T-helper 2 cell treated with Interferon-gamma antibody and Interleukin-4, amounts not matched to agents 5 μg/mL and 100 μg/mL, for 36 hours (primary cell): ENCODE data around the gene PHC3.

Experiments
- DNase-seq: peaks from one replicate; pipeline ENCODE4 v3.0.0; 2021; ENCODE audit warnings: low spot score
- H3K27ac Mint-ChIP-seq: one replicate; pipeline ENCODE4 v1.8.0; 2021; ENCODE audit warnings: mild to moderate bottlenecking, mixed read lengths
- H3K27me3 Mint-ChIP-seq: one replicate; pipeline ENCODE4 v1.8.0; 2021; ENCODE audit warnings: low read depth, mixed read lengths
- H3K36me3 Mint-ChIP-seq: one replicate; pipeline ENCODE4 v1.8.0; 2021; ENCODE audit warnings: low read depth, mixed read lengths
- H3K4me1 Mint-ChIP-seq: one replicate; pipeline ENCODE4 v1.8.0; 2021; ENCODE audit warnings: low read depth, mixed read lengths
- H3K4me3 Mint-ChIP-seq: one replicate; pipeline ENCODE4 v1.8.0; 2022; ENCODE audit warnings: mild to moderate bottlenecking, moderate library complexity, mixed read lengths
- H3K9me3 Mint-ChIP-seq: one replicate; pipeline ENCODE4 v1.8.0; 2021; ENCODE audit warnings: mixed read lengths

PHC3 gene

DNA sequence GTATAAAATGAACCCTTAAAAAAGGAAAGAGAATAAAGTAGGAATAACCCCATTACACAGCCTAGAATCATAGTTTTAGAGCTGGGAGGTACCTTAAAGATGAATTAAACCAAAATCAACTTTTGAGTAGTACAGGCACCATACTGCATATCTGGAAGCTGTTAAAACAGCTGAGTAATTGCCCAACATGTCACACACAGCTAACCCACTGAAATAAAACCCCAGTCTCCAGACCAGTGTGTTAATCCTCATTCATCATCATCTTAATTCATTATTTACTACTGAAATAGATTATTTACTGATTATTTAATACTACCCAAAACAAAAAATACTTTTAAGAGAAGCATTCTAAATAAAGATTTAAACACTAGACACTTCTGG lies 90.9 kb downstream of the PHC3 start:
- no peaks in the 10 kb centered on the region for H3K9me3 Mint-ChIP-seq
- H3K27me3 Mint-ChIP-seq, result no peaks in the 10 kb centered on the region
- peaks cover 8% of the 10 kb centered on the region for H3K4me1 Mint-ChIP-seq
- no peak overlapping the region for H3K4me3 Mint-ChIP-seq
- H3K36me3 Mint-ChIP-seq, result peaks cover 50% of the 10 kb centered on the region
- H3K27ac Mint-ChIP-seq, result no peak overlapping the region
- no peak for DNase-seq

DNA sequence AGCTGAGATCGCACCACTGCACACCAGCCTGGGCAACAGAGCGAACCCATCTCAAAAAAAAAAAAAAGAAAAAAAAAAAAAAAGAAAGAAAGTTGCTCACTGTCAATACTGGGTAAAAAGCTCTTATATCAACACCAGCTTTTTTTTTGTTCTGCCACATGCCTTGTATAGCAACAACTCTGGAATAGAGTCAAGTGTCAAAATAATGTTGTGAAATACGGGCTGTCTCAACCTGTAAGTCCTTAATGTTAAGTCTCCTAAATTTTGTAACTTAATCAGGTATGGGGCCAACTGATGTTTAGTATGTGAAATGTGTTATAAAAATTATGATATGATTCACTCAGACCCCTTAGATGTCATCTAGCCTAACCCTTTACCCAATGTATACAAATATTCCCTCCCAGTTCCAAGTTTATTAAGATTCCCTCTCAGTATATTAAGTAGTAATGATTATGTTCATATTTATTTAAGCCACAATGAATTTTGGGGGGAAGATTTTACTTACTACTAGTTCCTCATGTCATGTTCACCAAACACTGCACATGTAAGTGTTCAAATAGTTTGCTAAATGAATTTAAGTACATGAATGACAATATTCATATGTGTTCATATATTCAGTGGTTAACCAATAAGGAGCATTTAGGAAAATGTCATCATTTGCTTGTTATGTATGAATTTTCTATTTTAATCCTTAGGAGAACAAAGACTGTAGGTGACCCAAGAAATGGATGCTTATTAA lies 91.5 kb downstream of the PHC3 start:
- H3K4me3 Mint-ChIP-seq, result no peak overlapping the region
- no peak for DNase-seq
- H3K36me3 Mint-ChIP-seq, result peaks cover 48% of the 10 kb centered on the region
- peaks cover 8% of the 10 kb centered on the region for H3K4me1 Mint-ChIP-seq
- no peak overlapping the region for H3K27ac Mint-ChIP-seq
- H3K9me3 Mint-ChIP-seq, result no peaks in the 10 kb centered on the region
- H3K27me3 Mint-ChIP-seq, result no peaks in the 10 kb centered on the region

DNA sequence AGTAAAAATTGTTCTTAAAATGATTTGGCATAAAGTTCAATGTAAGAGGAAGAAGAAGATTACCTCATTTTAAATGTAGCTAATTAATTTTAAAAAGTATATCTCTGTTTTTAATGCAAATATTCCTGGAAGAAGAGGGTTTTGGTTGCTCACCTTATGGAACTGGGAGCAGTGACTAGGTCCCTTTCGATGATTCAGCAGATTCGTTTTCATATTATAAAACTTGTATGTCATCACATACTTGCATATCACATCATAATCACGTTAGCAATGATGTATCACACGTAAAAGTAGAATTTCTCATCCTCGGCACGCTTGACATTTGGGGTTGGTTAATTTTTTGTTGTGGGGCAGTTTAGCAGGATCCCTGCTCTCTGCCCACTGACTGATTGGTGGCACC lies 96.1 kb downstream of the PHC3 start:
- no peak overlapping the region for H3K4me3 Mint-ChIP-seq
- no peak overlapping the region for H3K27ac Mint-ChIP-seq
- H3K27me3 Mint-ChIP-seq, result no peaks in the 10 kb centered on the region
- no peak for DNase-seq
- peaks cover 28% of the 10 kb centered on the region for H3K36me3 Mint-ChIP-seq
- no peaks in the 10 kb centered on the region for H3K9me3 Mint-ChIP-seq
- H3K4me1 Mint-ChIP-seq, result peaks cover under 1% of the 10 kb centered on the region

DNA sequence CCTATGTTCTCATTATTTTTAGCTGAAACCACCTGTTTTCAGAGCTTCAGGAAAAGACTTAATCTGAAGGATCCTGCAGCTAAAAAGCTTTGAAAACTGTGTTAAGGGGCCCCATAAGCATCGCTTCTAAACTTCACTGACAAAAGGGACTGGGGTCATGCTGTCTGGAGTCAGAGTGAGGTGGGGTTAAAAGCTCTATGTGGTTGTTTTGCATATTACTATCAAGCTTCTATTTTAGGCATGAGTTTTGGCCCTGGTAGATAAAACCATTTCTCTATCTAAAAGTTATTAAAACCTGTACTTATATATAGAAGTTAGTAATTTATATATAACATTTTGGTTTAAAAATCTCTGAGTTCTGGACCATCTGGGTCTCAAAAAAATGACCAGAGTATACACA lies 98.2 kb downstream of the PHC3 start:
- no peaks in the 10 kb centered on the region for H3K27me3 Mint-ChIP-seq
- H3K4me1 Mint-ChIP-seq, result peaks cover 7% of the 10 kb centered on the region
- H3K27ac Mint-ChIP-seq, result no peak overlapping the region
- DNase-seq, result no peak
- peaks cover 21% of the 10 kb centered on the region for H3K36me3 Mint-ChIP-seq
- H3K4me3 Mint-ChIP-seq, result no peak overlapping the region
- H3K9me3 Mint-ChIP-seq, result no peaks in the 10 kb centered on the region

DNA sequence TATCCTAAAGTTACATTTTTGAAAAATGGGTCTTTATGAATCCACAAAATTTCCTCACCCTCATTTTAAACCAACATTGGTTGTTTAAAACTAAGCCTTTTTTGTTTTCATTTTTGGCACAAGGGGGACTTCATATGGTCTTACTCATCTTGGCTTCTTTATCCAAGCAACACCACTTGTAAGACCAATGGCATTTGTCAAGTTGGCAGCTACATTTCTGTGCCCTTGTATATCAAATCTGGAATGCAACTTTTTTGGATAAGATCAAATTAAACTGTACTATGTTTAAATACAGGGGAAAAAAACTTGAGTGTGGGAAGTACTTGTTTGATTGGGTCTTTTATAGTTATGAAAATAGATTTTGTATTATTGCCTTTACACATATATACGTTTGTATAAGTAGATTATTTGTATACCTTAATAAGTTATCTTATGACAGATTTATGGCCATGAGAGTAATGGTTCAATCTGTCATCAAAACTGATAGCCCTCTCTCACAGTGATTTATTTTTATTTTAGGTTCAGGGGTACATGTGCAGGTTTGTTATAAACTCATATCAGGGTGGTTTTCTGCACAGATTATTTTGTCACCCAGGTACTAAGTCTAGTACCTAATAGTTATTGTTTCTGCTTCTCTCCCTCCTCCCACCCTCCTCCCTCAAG lies 100.3 kb downstream of the PHC3 start:
- H3K27ac Mint-ChIP-seq, result no peak overlapping the region
- H3K4me1 Mint-ChIP-seq, result peaks cover 7% of the 10 kb centered on the region
- no peaks in the 10 kb centered on the region for H3K27me3 Mint-ChIP-seq
- DNase-seq, result no peak
- H3K9me3 Mint-ChIP-seq, result no peaks in the 10 kb centered on the region
- no peak overlapping the region for H3K4me3 Mint-ChIP-seq
- peaks cover 24% of the 10 kb centered on the region for H3K36me3 Mint-ChIP-seq

DNA sequence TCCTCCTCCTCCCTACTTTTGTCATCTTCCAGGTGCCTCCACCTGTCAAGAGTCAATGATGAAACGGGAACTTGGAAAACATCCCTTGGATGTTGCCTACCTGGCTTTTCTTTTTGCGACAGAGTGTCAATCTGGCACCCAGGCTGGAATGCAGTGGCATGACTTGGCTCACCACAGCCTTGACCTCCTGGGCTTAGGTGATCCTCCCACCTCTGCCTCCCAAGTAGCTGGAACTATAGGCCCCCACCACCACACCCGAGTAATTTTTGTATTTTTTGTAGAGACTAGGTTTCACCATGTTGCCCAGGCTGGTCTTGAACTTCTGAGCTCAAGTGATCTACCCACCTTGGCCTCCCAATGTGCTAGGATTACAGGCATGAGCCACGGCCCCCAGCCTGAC lies 100.9 kb downstream of the PHC3 start:
- no peak overlapping the region for H3K4me3 Mint-ChIP-seq
- peaks cover 24% of the 10 kb centered on the region for H3K36me3 Mint-ChIP-seq
- peaks cover 7% of the 10 kb centered on the region for H3K4me1 Mint-ChIP-seq
- no peaks in the 10 kb centered on the region for H3K9me3 Mint-ChIP-seq
- DNase-seq, result no peak
- H3K27ac Mint-ChIP-seq, result no peak overlapping the region
- no peaks in the 10 kb centered on the region for H3K27me3 Mint-ChIP-seq

DNA sequence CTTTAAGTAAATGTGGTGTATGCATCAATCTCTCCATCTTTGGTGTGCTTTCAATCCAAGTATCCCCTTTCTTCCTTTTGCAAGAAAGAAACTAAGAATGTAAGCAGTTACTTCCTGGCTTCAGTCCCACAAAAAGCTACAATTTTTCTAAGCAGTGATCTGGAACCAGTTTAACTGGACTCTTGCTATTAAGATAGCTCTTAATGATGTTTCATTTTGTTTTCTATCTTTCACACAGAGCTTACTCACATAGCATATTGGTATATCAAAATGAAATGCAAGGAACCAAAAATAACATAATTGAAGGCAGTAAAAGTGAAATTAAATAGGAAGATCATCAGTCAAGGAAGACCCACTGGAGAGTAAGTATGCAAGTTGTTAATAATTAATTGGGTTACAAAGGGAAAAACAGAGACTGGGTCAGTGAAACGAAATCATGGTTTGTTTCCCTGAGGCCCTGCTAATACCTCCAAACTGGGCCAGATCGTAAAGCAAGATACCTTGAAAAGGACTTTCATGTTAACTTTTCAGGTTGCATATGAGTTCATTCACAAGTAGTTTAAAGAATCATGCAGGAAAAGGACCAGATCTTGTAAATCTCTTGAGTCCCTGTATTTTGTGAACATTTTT lies 101.9 kb downstream of the PHC3 start:
- no peak for DNase-seq
- Mint-ChIP-seq H3K27me3 (no peaks in the 10 kb centered on the region), H3K27ac (no peak overlapping the region)

DNA sequence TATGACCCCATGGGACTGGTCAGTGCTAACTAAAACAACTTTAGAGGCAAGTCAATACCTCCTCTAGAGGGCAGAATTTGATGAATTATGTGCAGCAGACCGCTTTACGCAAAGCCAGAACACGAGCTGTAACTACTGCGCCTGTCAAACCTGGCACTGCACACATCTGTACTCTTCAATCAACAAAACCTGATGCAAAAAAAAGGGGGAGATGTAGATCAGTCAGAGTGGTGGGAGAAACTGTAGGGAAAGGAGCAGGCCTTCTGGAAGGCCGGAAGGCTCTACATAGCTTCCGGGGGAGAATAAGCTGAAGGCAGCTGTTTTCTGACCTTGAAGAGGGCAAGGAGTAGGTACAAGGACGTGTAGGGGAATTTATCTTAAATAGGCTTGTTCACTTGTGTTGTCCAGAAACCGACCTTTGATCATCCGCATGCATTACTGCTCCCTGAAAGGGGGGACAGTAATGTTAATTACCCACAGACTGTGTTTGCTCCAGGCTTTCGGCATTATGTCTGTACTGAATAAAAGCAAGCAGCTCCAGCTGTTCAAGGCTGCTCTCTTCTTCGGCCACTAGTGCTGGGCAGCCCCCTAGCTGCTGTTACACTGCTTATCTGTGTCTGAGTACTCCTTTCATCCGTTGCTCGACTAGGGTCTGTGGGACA lies 102.8 kb downstream of the PHC3 start:
- Mint-ChIP-seq H3K27me3 (no peaks in the 10 kb centered on the region), H3K4me1 (peaks cover 7% of the 10 kb centered on the region), H3K9me3 (no peaks in the 10 kb centered on the region), H3K27ac (no peak overlapping the region), H3K4me3 (no peak overlapping the region), H3K36me3 (peaks cover 24% of the 10 kb centered on the region)
- no peak for DNase-seq

More for the DNA sequence above, 101.9 kb downstream of the PHC3 start:
- Mint-ChIP-seq H3K4me1 (peaks cover 7% of the 10 kb centered on the region), H3K4me3 (no peak overlapping the region), H3K36me3 (peaks cover 24% of the 10 kb centered on the region), H3K9me3 (no peaks in the 10 kb centered on the region)

DNA sequence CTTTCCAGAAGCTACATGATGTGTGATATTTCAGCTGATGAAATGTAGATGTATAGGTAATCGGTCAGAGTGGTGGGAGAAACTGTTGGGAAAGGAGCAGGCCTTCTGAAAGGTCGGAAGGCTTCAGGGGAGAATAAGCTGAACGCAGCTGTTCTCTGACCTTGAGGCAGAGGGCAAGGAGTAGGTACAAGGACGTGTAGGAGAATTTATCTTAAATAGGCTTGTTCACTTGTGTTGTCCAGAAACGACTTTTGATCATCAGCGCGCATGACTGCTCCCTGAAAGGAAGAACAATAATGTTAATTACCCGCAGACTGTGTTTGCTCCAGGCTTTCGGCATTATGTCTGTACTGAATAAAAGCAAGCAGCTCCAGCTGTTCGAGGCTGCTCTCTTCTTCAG lies 104.2 kb downstream of the PHC3 start:
- H3K4me1 Mint-ChIP-seq, result peaks cover 7% of the 10 kb centered on the region
- H3K27me3 Mint-ChIP-seq, result no peaks in the 10 kb centered on the region
- H3K36me3 Mint-ChIP-seq, result peaks cover 27% of the 10 kb centered on the region
- H3K27ac Mint-ChIP-seq, result no peak overlapping the region
- no peak overlapping the region for H3K4me3 Mint-ChIP-seq
- no peak for DNase-seq
- H3K9me3 Mint-ChIP-seq, result peaks cover 10% of the 10 kb centered on the region

DNA sequence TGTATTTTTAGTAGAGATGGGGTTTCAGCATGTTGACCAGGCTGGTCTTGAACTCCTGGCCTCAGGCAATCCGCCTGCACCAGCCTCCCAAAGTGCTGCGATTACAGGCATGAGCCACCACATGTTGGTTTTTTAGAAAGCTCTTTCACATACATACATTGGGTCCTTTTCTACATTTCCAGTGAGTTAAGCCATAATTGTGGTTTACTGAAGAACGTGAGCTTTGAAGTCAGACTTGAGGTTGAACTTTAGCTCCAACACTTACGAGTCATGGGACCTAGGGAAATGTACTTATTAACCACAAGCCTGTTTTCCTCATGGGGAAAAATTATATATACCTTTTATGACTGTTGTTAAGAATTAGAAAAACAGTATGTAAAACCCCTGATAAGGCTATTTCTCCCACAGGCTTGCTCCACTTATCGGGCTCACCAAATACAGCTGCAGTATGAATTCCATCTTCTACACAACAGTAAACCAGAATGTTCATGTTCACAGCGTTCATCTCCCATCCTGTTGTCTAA lies 104.8 kb downstream of the PHC3 start:
- Mint-ChIP-seq H3K36me3 (peaks cover 24% of the 10 kb centered on the region), H3K9me3 (peaks cover 11% of the 10 kb centered on the region), H3K4me1 (peaks cover 7% of the 10 kb centered on the region), H3K4me3 (no peak overlapping the region), H3K27me3 (no peaks in the 10 kb centered on the region), H3K27ac (no peak overlapping the region)
- DNase-seq, result no peak

DNA sequence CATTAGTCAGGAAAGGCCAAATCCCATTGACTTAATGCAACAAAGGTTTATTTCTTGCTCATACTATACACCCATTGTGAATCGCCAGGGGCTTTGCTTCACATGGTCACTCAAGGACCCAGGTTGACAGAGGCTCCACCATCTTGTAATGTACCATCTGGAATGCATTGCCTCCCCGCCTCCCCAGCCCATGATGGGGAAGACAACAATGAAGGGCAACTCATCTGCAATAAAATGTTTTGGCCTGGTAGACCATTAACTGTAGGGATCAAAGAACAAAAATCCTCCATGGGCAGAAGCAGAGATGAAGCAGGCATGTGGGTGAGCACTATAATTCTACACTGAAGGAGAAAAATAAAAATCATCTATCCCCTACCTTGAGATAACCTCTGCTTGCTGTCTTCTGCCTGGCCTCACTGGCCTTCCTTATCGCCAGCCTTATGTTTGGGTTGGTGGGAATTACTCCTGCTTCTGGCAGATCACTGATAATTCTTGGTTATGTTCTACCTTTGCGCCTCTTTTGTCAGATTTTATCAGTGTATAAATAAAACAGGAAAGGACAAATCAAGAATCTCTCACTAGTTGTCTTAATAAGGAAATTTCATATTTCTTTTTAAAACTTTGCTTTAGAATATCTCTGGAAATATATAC lies 106.0 kb downstream of the PHC3 start:
- H3K36me3 Mint-ChIP-seq, result peaks cover 22% of the 10 kb centered on the region
- no peaks in the 10 kb centered on the region for H3K27me3 Mint-ChIP-seq
- H3K4me3 Mint-ChIP-seq, result no peak overlapping the region
- peaks cover 11% of the 10 kb centered on the region for H3K9me3 Mint-ChIP-seq
- H3K27ac Mint-ChIP-seq, result no peak overlapping the region
- peaks cover 7% of the 10 kb centered on the region for H3K4me1 Mint-ChIP-seq
- DNase-seq, result no peak

DNA sequence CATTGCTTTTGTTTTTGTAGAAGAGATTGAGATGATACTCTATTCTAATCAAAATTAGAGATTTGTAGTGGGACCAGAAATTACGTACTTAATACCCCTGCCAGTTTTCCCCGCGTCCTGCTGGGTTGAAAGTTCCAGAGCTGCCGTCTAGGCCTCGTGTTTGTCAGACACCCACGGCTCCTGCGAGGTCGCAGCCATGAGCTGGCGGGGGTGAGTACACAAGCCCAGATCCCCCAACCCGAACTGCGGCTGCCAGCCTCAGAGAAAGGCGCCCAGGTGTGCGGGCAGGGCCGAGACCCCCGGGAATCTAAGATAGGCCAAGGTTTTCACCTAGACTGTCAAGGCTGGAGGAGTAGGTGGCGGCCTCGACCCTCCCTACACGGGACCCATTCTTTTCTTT lies 117.4 kb downstream of the PHC3 start:
- Mint-ChIP-seq H3K4me3 (no peak overlapping the region), H3K27ac (no peak overlapping the region), H3K36me3 (peaks cover 2% of the 10 kb centered on the region)

DNA sequence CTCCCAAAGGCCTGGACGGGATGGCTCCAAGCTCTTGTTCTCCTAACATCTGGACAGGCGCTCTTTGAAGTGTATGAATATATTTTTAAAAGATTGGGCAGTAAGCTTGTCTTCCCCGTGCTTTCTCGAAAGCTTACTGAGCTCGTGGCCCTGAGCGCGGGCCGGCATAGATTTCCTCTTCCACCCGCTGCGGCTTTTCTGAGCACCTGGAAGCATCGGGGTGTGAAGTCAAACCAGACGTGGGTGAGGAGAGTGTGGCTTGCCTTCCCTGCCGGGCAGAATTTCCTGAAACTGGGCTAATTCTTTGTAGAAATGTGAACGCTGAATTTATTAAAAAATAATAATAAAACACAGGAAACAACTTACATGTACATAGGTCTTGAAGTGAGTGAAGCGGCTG lies 117.8 kb downstream of the PHC3 start:
- no peak for DNase-seq
- Mint-ChIP-seq H3K27ac (no peak overlapping the region), H3K9me3 (no peaks in the 10 kb centered on the region), H3K27me3 (no peaks in the 10 kb centered on the region), H3K4me3 (no peak overlapping the region), H3K4me1 (peaks cover 2% of the 10 kb centered on the region), H3K36me3 (peaks cover 2% of the 10 kb centered on the region)

More for the DNA sequence above, 117.4 kb downstream of the PHC3 start:
- DNase-seq, result no peak
- no peaks in the 10 kb centered on the region for H3K4me1 Mint-ChIP-seq
- no peaks in the 10 kb centered on the region for H3K27me3 Mint-ChIP-seq
- no peaks in the 10 kb centered on the region for H3K9me3 Mint-ChIP-seq
